LNCaP clone FGC (cell line): ENCODE measurements around the gene SYNJ2.

Experiments used
- DNase-seq: peaks from one replicate; pipeline ENCODE4 v3.0.0-alpha.2; 2011; ENCODE audit warnings: low read depth
- H3K4me3 ChIP-seq: 2 replicates; pipeline ENCODE4 v1.5.1; 2011; ENCODE audit warnings: mild to moderate bottlenecking, low read depth, low read length, control low read depth
- CTCF ChIP-seq: IDR thresholded peaks from 2 replicates; pipeline ENCODE4 v1.5.1; 2012; ENCODE audit warnings: mild to moderate bottlenecking; ENCODE audit not compliant: control insufficient read depth, insufficient read depth; ENCODE audit errors: extremely low read depth

SYNJ2 gene

GRCh38 chr6:158002249-158002950 lies 20.7 kb downstream of the SYNJ2 start:
- no peak for TF ChIP-seq CTCF
- DNase-seq, result peak; percentile 70
- no peak overlapping the region for H3K4me3 ChIP-seq

GRCh38 chr6:158002951-158003853 lies 21.5 kb downstream of the SYNJ2 start:
- no peak for DNase-seq
- H3K4me3 ChIP-seq, result no peak overlapping the region
- TF ChIP-seq CTCF, result no peak

GRCh38 chr6:158003910-158004700 lies 22.4 kb downstream of the SYNJ2 start:
- no peak for TF ChIP-seq CTCF
- no peak overlapping the region for H3K4me3 ChIP-seq
- DNase-seq, result no peak

- DNase-seq, result no peak
- TF ChIP-seq CTCF, result no peak
- H3K4me3 ChIP-seq, result no peak overlapping the region
These were observed 23.0 kb downstream of the SYNJ2 start for GRCh38 chr6:158004701-158005095.

- TF ChIP-seq CTCF, result no peak
- DNase-seq, result no peak
- H3K4me3 ChIP-seq, result no peak overlapping the region
These were observed 24.0 kb downstream of the SYNJ2 start for GRCh38 chr6:158005626-158006180.

GRCh38 chr6:158006331-158006730 lies 24.7 kb downstream of the SYNJ2 start:
- DNase-seq, result no peak
- TF ChIP-seq CTCF, result no peak
- no peak overlapping the region for H3K4me3 ChIP-seq
